NCI-H2171 treated with DMSO at 0.1 percent for 48 hours (cell line): ENCODE measurements around the gene UBQLN4.

Experiments used
- DNase-seq: peaks from one replicate; lab custom pipeline; 2025; lab: John Stamatoyannopoulos, UW

Gene UBQLN4

DNA sequence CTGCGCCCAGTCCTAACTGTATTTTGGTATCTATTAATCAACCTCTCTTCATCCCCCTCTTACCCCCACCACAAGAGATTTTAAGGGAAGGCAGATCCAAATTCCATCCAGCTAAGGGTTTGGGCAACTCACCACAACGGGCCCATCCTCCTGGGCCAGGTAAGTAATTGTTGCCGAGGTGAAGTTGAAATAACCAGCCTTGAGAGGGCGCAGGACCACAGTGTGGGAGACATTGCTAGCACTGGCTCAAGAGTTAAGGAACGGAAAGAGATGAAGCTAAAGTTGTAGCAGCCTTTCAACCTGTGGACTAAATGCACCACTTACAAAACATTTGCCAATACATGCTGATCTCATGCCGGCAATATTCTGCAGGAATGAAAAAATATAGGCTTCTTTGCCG, 38.8 kb downstream of the UBQLN4 start:
- no peak for DNase-seq

DNA sequence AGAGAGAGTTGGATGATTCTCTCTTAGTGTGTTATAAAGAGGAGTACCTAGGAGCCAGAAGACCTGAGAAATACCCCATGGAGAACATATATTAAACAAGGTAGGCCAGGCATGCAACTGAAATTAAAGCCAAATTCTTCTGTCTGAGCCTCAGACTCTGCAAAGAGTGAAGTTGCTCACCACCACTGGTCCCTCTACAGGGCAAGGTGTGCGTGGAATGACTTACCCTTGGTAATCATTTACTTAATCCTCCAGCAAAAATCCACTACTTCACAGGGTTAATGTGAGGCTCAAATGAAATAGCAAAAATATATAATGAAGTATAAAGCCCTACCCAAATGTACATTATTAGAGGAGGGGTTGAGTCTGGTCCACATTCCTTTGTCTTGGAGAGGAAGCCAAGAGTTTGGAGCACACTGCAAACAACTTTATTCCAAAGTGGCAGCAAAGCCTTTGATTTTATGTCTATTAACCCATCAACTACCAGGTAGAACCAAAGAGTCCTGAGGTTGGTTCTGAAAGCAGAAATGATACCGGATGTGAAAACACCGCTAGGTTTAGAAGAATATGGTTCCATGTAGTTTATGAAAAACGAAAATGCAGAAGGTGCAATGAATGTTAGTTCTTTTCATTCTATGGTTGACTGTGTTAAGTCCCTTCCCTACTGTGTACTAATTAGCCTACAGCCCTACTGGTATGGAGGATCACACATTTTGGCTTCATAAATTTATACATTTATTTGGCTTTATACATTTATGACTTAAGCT, 41.4 kb downstream of the UBQLN4 start:
- DNase-seq: no peak

DNA sequence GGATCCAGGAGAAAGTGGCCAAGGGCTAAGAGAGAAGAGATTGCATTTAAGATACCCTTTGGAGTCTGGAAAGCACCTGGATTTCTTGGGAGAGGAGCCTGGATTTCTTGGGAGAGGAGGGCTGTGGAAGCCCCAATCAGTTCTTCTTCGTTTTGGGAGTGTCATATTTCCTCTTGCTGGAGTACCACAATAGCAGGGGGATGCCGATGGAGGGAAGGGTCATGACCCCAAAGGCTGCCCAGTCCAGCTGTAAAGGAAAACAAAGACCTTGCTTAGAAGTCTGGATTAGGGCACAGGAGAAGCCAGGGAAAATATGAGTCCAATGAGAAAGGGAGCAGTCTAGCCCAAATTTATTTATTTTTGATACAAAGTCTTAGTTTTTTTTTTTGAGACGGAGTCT, 44.2 kb downstream of the UBQLN4 start:
- no peak for DNase-seq

DNA sequence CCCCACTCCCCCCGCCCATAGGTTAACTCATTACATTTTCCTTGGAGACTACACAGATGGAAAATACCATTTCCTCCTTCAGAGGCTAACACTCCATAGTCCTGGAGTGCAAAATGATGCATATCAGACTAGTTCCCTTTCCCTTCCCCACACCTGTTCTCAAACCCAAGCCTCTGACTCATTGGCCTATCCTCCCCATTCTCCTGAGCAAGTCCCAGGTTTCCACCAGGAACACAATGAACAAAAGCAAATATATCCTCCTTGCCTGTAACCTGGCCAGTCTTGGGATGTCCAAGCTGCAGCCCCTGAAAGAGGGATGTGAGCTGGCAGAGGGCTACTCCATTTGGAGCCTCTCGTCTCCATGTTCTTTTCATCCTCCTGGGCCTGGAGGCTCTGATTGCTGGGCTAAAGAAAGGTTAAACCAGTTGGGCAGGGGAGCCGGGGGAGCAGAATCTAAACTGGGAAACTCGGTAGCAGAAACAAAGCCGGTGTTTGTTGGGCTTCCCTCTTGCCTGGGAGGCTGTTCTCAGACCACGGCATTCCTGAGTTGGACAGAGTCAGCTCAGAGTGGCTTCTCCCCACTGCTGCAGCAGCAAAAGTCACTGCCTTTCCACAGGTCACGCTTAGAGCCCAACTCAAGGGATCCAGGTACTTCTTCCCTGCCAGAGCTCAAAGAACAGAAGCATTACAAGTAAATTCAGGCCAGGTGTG, 46.8 kb downstream of the UBQLN4 start:
- no peak for DNase-seq

DNA sequence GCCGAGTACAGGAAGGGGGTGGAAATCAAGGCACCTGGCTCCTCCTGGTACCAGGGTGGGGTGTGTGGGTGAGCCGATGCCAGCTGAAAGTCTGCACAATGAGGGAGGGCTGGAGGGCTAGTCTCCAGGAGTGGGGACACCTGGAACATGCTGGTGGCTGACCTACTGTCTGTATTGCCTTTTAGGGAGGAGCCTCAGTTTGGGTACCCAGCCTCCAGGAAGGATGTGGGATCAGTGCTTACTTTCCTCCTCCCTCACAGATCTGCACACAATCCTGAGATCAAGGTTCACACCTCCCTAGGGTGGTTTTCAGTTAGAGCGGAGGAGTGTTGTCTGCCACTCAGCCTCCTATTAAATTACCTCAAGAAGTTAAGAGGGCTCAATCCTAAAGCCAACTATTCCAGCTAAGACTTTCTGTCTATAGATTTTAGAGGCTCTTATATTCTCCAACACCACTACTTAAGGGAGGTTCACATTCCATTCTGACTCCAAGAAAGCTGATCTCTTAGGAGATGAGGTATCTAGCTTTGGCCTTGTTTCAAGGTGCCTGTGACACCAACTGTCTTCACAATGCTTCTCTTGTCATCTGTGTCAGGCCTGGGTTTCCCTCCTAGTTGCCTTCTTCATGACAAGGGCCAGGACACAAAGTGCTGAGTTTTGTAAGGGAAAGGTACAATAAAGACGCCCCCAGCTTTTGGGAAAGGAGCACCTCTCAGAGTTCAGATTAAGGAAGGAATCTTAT, 48.6 kb downstream of the UBQLN4 start:
- DNase-seq: no peak

DNA sequence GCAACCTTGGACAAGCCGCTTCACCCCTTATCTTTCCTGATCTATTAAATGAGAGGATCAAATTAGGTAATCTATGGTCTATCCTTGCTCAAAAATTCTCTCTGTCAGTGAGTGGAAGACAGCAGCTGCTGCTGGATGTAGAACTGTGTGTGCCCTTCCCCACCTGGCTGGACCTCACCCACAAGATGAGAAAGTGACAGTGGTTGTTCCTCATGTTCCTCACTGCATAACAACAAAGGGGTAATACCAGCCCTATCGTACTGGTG, 49.7 kb downstream of the UBQLN4 start:
- no peak for DNase-seq

DNA sequence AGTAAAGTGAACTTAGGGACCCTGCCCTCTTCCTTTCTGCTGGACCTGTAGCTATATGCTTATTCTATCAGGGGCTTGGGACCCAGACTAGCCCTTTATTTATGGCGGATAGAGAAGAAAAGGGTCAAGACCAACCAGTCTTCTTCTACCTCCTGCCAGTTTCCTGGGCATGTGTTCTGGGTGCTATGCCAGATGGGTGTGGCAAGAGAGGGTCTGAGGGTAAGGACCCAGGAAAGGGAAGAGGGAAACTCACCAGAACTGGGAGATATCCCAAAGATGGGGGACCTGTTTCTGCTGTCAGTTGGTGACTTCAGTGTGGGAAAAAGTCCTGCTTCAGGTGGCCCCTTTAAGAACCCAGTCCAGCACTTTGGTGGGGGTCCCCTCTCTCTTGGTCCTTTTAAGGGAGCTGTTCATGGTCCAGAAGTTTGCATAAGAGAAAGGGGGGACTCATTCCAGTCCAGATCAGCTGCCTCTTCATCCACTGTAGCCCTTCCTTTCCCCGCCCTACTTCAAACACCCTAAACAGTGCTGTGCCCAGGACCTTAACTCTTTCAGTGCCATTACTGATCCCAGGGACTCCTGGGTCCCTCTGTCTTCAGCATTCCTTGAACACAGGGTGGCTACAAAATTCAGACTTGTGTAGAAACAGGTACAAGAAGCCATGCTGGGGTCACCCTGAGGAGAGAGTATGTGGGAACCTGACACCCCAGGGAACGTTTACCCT, 51.2 kb downstream of the UBQLN4 start:
- DNase-seq: no peak

DNA sequence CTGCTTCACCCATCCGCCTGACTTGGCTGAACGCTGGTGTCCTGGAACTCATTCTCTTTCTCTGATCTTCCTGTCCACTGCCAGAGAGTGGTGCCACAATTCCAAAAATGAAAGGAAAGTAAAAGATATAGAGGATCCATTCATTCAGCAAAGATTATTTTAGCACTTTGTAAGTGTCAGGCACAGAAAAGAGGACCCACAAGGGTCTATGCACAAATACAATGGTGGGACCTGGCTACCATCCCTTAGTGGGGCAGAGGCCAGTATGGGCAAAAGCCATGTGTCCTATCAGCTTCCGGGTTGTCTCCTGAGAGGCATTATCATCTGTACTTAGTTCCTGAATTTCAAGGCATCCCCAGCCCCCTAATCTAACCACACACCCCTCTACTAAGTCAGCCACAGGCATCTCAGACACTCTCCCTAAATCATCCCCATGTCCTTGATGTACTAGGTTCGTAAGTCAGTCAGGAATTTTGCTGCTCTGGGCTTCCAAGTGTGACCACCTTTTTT, 51.9 kb downstream of the UBQLN4 start:
- DNase-seq: no peak

DNA sequence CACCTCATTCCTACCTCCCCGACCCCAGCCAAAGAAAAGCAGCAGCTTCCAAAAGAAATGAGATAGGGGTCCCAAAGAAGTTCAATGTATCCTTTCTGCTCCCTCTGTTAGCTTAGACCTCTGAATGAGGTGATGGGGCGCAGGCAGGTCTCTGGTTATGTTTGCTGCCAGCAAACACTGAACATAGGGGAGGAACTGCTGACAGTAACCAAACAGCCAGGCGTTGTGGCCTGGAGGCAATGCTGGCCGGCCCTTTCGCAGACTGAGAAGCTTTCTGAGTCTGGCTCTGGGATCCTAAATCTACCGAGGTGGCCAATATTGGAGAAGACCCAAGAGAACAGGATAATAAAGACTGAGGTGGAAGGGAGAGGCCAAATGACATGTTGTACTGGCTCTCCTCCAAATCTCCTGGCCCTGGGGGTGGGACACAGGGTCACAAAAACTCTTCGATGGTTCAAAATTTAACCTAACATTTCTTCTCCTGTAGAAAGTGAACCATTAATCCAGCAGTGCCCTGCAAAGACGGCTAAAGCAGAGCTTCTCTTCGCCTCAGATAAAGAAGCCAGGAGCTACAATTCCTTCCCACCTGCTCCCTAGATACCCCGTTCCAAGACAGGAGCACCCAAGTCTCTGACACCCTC, 52.5 kb downstream of the UBQLN4 start:
- DNase-seq: no peak

DNA sequence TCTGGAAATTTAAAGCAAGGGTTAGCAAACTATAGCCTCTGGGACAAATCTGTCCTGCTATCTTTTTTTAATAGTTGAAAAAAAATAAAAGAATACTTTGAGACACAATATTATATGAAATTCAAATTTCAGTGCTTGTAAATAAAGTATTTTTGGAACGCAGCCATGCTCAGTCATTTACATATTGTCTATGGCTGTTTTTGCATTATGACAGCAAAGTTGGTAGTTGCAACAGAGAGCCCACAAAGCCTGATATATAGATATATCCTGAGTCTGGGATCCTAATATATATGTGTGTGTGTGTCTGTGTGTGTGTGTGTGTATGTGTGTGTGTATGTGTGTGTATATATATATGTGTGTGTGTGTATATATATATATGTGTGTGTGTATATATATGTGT, 53.6 kb downstream of the UBQLN4 start:
- DNase-seq: no peak

DNA sequence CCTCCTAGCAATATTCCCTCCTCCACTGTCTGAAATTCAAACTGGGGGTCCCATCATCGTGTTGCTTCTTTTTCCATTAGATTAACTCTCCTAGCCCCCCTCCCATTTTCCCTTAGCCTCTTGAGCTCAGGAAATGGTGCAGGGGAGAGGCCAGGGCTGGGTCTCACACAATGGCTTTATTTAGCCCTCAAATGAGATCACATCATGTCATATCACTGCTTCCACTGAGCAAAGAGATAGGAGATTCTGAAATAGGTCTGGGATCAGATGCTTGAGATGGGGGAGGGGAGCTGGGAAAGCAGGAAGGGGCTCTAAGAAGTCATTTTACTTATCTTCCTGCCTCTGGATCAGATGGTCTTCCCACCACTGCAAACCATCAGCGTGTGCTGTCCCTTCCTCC, 57.4 kb downstream of the UBQLN4 start:
- DNase-seq: no peak

DNA sequence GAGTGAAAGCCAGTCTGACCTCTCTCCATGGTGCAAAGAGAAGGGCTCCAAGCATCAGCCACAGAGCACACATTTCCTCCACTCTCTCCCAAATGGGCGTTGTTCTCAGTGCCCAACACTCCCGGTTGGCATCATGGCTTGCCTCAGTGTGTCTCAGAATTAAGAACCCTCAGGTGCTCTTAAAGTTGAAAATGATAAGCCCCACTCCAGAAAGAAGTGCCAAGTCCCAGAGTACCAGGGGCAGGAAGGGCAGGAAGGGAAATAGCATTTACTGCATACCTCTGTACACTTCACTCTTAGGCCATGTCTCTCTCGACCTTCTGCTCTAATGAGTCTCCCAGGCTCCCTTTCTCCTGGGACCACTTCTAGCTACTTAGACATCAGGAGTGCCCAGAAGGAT, 60.0 kb downstream of the UBQLN4 start:
- no peak for DNase-seq

DNA sequence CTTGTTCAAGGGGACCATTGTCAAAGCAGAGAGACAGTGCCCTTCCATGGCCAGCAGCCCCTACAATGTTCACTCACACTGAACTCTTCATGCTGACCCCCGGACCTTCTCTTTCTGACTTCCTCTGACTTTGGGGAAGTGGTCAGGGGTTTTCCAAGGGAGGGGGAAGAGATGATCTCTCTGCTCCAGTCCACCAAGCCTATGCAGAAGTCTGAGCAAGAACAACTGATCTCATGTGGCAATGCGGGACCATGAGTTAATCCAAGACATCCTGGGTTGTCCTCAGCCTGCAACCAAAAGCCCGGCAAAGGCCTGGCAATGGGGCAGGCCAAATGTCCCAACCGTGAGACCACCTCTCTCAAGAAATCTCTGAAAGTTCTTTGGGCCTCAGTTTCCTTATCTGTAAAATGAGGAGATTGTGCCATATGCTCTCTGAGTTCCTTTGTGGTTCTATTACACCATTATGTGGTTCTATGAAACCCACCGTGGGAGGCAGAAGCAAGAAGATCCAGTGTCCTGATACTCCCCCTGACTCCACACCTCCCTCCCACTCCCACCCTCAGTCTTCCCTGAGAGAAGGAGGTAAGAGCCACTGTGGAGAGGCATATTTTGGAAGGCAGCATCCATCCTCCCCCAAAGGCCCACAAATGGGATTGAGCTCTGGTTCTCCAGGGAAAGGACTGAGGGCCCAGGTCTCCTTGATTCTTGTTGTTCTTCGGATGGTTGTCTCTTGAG, 63.4 kb downstream of the UBQLN4 start:
- DNase-seq: no peak

DNA sequence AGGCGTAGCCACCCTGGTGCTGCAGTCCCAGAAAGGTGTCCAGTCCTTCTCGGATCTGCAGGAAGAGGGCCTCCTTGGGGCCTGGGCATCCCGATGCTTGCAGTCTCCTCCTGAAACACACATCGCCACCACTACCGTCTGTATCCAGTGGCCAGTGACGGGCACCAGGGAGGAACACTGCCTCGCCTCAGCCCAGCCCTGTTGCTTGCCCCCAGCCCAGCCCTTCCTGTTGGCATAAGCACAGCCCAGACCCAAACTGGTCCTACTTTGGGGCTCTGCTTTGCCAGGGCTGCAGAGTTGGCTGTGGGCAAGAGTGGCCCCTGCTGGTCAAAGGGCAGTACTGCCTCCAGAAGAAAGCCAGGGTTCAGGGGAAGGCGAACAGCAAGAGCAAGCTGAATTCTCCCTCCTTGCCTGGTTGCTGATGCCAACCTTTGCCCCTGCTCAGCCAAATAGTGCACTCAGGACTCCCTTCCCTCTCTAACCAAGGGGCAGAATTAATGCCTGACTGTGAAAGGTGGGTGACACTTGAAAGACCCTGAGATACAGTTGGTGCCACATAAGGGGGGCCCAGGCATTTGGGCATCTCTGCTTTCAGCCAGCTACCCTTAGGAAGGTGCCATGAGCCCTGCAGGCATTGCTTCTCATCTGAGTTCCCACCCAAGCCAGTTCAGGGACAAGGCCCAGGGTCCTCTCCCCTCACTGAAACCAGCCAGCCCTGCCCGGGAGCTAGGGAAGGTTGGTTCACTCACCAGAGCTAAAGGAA, 64.2 kb downstream of the UBQLN4 start:
- peak; percentile 47 for DNase-seq
